Hepatocyte (in vitro differentiated cells): ENCODE data around the gene KBTBD4. TPM values are rescaled to one million over a fixed set of nuclear protein-coding genes. Genes with fewer than 3 reads are reported as not detected.

Experiments used
- DNase-seq: peaks from one replicate; pipeline ENCODE4 v3.0.0-alpha.2; 2016; ENCODE audit warnings: low spot score
- H2AFZ ChIP-seq: fragments of 200-600 bp; sonication (generic); 2 replicates; pipeline ENCODE4 v1.6.0; 2016; ENCODE audit warnings: antibody characterized with exemption, mild to moderate bottlenecking
- H3K27ac ChIP-seq: fragments of 200-600 bp; sonication (generic); 2 replicates; pipeline ENCODE4 v1.5.1; 2016; ENCODE audit warnings: mild to moderate bottlenecking
- H3K27me3 ChIP-seq: fragments of 200-600 bp; sonication (generic); 2 replicates; pipeline ENCODE4 v1.6.1; 2016
- H3K36me3 ChIP-seq: fragments of 200-600 bp; sonication (generic); replicated peaks from 2 replicates; pipeline ENCODE4 v1.5.1; 2016; ENCODE audit warnings: low read depth; ENCODE audit not compliant: insufficient read depth
- H3K4me1 ChIP-seq: fragments of 200-600 bp; sonication (generic); 2 replicates; pipeline ENCODE4 v1.5.1; 2016; ENCODE audit warnings: mild to moderate bottlenecking, moderate library complexity; ENCODE audit not compliant: insufficient read depth
- H3K4me2 ChIP-seq: fragments of 200-600 bp; sonication (generic); 2 replicates; pipeline ENCODE4 v1.6.0; 2016
- H3K4me3 ChIP-seq: fragments of 200-600 bp; sonication (generic); 2 replicates; pipeline ENCODE4 v1.5.1; 2016; ENCODE audit warnings: mild to moderate bottlenecking
- H3K79me2 ChIP-seq: fragments of 200-600 bp; sonication (generic); 2 replicates; pipeline ENCODE4 v1.6.0; 2017; ENCODE audit warnings: mild to moderate bottlenecking
- H3K9me2 ChIP-seq: fragments of 200-600 bp; sonication (generic); replicated peaks from 2 replicates; pipeline ENCODE4 v1.6.0; 2017; ENCODE audit warnings: mild to moderate bottlenecking; ENCODE audit not compliant: insufficient read depth
- H3K9me3 ChIP-seq: fragments of 200-600 bp; sonication (generic); 2 replicates; pipeline ENCODE4 v1.5.1; 2016; ENCODE audit warnings: low read depth, mild to moderate bottlenecking
- H4K20me1 ChIP-seq: fragments of 200-600 bp; sonication (generic); 2 replicates; pipeline ENCODE4 v1.6.0; 2016; ENCODE audit warnings: mild to moderate bottlenecking; ENCODE audit not compliant: insufficient read depth, poor library complexity, severe bottlenecking
- EZH2 ChIP-seq: fragments of 200-600 bp; sonication (generic); IDR thresholded peaks from 2 replicates; pipeline ENCODE4 v1.6.1; 2016; ENCODE audit warnings: antibody characterized with exemption, mild to moderate bottlenecking, borderline replicate concordance
- EZH2phosphoT487 ChIP-seq: fragments of 200-600 bp; sonication (generic); IDR thresholded peaks from one replicate; pipeline ENCODE4 v1.6.1; 2018; ENCODE audit warnings: antibody characterized with exemption, mild to moderate bottlenecking, low read depth, moderate library complexity; ENCODE audit not compliant: unreplicated experiment, severe bottlenecking
- WGBS: methylation state at CpG from one replicate; pipeline ENCODE4 v1.1.6; 2016; ENCODE audit warnings: low lambda C conversion rate; ENCODE audit errors: missing lambda C conversion rate; 5-methylcytosine and 5-hydroxymethylcytosine counted together
- polyA plus RNA-seq: library from polyadenylated mRNA; unstranded; fragments of >200 nt; fragmentation: Nextera tagmentation; extraction: Ambion mirVana; gene quantifications from 2 replicates; pipeline ENCODE4 v1.2.1, GENCODE V29; 2016
- total RNA-seq: library from RNA; depleted of rRNA; stranded (reverse); fragments of >200 nt; gene quantifications from 2 replicates; pipeline ENCODE4 v1.2.3, GENCODE V29; 2014
- TF ChIP-seq, protein P1 (sequence below): fragments of 200-600 bp; sonication (generic); IDR thresholded peaks from 2 replicates; pipeline ENCODE4 v1.5.1; 2016; ENCODE audit warnings: antibody characterized with exemption, mild to moderate bottlenecking; ENCODE audit not compliant: poor library complexity

The KBTBD4 gene
- total and polyA plus RNA-seq, 2 experiments from 2014 or later = 14.6 to 18.2 TPM

DNA sequence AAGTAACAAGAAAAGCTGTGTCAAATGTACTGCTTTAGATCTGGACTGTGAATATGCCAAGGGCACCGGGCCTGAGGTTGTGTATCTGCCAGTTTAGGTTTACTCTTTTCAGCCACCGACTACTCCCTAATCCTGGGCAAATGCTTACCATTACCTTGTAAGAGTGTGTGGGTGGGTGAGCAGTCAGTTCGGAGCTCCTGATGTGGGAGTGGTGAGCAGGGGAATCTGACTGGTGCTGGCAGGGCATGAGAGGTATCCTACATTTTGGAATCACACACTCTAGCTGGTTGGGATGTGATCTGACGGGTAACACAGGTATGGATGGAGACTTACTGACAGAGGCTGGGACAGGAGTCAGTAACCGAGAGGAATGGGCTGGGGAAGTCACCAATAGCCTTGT lies 5.1 kb upstream of the KBTBD4 start:
- Histone ChIP-seq H3K79me2 (peaks cover 24% of the 10 kb centered on the region), H3K4me2 (no peak overlapping the region), H3K27ac (no peak overlapping the region), H4K20me1 (no peaks in the 10 kb centered on the region), H3K4me3 (no peak overlapping the region), H3K9me3 (no peaks in the 10 kb centered on the region), H3K9me2 (no peaks in the 10 kb centered on the region), H3K27me3 (no peaks in the 10 kb centered on the region), H3K4me1 (no peaks in the 10 kb centered on the region), H2AFZ (no peak overlapping the region), H3K36me3 (no peaks in the 10 kb centered on the region)
- no peak for DNase-seq
- no peak for TF ChIP-seq EZH2
- TF ChIP-seq, protein P1, sequence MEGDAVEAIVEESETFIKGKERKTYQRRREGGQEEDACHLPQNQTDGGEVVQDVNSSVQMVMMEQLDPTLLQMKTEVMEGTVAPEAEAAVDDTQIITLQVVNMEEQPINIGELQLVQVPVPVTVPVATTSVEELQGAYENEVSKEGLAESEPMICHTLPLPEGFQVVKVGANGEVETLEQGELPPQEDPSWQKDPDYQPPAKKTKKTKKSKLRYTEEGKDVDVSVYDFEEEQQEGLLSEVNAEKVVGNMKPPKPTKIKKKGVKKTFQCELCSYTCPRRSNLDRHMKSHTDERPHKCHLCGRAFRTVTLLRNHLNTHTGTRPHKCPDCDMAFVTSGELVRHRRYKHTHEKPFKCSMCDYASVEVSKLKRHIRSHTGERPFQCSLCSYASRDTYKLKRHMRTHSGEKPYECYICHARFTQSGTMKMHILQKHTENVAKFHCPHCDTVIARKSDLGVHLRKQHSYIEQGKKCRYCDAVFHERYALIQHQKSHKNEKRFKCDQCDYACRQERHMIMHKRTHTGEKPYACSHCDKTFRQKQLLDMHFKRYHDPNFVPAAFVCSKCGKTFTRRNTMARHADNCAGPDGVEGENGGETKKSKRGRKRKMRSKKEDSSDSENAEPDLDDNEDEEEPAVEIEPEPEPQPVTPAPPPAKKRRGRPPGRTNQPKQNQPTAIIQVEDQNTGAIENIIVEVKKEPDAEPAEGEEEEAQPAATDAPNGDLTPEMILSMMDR = no peak
- no peak for TF ChIP-seq EZH2phosphoT487
- WGBS = 95% methylated on average over 5 of the region's 5 CpGs

DNA sequence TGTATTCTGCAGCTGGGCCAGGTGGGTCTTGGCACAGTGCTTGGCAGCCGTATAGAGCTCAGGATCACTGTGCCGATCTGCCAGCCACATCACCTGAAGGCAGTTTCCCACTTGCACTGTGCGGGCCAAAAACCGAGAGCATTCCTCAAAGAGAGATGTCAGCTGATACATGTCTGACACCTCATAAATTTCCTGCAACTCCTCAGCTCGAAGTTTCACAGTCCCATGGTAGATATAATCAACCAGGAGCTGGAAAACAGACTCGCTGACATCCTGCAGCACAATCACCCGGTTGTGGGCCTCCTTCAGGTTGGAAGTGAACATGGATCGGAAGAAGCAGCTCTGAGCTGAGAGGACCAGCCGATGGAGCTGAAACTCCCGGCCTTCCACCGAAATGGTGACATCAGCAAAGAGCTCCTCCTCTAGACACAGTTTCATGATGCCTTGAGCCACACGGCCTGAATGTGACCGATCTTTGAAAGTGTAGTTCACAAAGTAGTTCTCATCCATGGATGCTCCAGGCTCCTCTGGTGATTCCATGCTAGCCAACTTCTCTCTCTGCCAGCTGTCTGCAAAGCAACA lies 1.2 kb downstream of the KBTBD4 start:
- Histone ChIP-seq H4K20me1 (no peaks in the 10 kb centered on the region), H3K4me2 (peak overlapping the region; percentile 99), H3K4me3 (no peak overlapping the region), H3K36me3 (no peaks in the 10 kb centered on the region), H3K4me1 (peaks cover 7% of the 10 kb centered on the region), H3K79me2 (peaks cover 51% of the 10 kb centered on the region), H3K27me3 (no peaks in the 10 kb centered on the region), H3K9me2 (no peaks in the 10 kb centered on the region), H3K9me3 (no peaks in the 10 kb centered on the region), H3K27ac (peak overlapping the region; percentile 97), H2AFZ (no peak overlapping the region)
- no peak for DNase-seq
- 67% methylated on average over 13 of the region's 13 CpGs for WGBS
- TF ChIP-seq, protein P1 = no peak
- TF ChIP-seq EZH2 = no peak
- TF ChIP-seq EZH2phosphoT487 = no peak

DNA sequence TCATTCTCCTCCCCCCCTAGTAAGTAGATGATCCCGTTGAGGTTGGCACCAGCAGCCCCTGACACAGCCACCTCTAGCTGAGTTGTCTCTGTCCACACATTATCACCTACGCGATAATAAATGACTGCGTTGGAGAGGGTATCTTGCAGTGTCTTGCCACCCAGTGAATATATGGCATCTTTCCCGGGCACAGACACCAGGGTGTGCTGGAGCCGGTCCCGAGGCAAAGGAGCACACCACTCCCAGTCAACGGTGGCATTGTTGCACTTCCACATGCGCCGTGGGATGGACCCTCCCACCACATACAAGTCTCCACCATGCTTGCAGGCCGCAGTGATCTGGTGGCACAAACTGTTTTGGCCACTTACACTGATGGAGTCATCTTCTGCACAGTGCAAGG lies 5.4 kb downstream of the KBTBD4 start:
- peaks cover 56% of the 10 kb centered on the region for H3K79me2 ChIP-seq

More for the DNA sequence above, 5.4 kb downstream of the KBTBD4 start:
- DNase-seq = no peak
- Histone ChIP-seq H3K9me2 (no peaks in the 10 kb centered on the region), H3K4me3 (no peak overlapping the region), H4K20me1 (no peaks in the 10 kb centered on the region), H2AFZ (no peak overlapping the region), H3K27ac (no peak overlapping the region), H3K9me3 (no peaks in the 10 kb centered on the region), H3K27me3 (no peaks in the 10 kb centered on the region), H3K4me2 (no peak overlapping the region), H3K4me1 (peaks cover 7% of the 10 kb centered on the region), H3K36me3 (no peaks in the 10 kb centered on the region)
- TF ChIP-seq EZH2phosphoT487 (no peak), EZH2 (no peak)
- TF ChIP-seq, protein P1 = no peak
- 96% methylated on average over 11 of the region's 11 CpGs for WGBS
